B cell (primary cell): ENCODE results near the gene RAP1GDS1. TPM values are rescaled to one million over a fixed set of nuclear protein-coding genes. Genes with fewer than 3 reads are reported as not detected.

Experiments
- ATAC-seq: fragments of 200-7000 bp; cut with Tn5 transposase; one replicate; pipeline ENCODE4 v1.10.0; 2021; ENCODE audit warnings: low read depth, mild to moderate bottlenecking, moderate number of reproducible peaks, moderate library complexity
- CTCF ChIA-PET: fragments of 350-600 bp; sonication (Branson Sonifier 250); formaldehyde crosslinking; loops from one replicate; lab custom pipeline; 2021; ENCODE audit warnings: antibody characterized with exemption, inconsistent platforms; lab: Charles Lee
- POLR2A ChIA-PET: fragments of 350-600 bp; sonication (Branson Sonifier 250); formaldehyde crosslinking; loops from one replicate; lab custom pipeline; 2021; ENCODE audit warnings: antibody characterized with exemption; lab: Charles Lee
- DNase-seq: peaks from one replicate; pipeline ENCODE4 v3.0.0; 2013
- H2AFZ ChIP-seq: 2 replicates; pipeline ENCODE4 v1.6.1; 2012; ENCODE audit warnings: mild to moderate bottlenecking, low read depth, low read length; ENCODE audit not compliant: insufficient read depth, poor library complexity, severe bottlenecking
- H3K27ac ChIP-seq, 2 donors: 1 replicate in 1 of 2; 2 replicates in 1 of 2; pipeline ENCODE4 v1.5.1; 2012 to 2013; ENCODE audit warnings: low read length in 2 of 2, mild to moderate bottlenecking in 2 of 2, moderate library complexity in 1 of 2
- H3K27me3 ChIP-seq, 4 experiments: fragments of 200-600 bp in 1 of 4; sonication (generic) in 1 of 4; replicated peaks in 1 of 4; 1 replicate in 2 of 4; 2 replicates in 2 of 4; pipeline versions ENCODE4 v1.6.1 to v1.7.0; 2013 to 2016; ENCODE audit warnings: low read length in 3 of 4, mild to moderate bottlenecking in 2 of 4, mixed read lengths in 1 of 4, moderate library complexity in 1 of 4; ENCODE audit not compliant: insufficient read depth in 4 of 4, control insufficient read depth in 3 of 4; ENCODE audit errors: control extremely low read depth in 1 of 4
- H3K36me3 ChIP-seq, 2 experiments: replicated peaks in 1 of 2; 1 replicate in 1 of 2; 2 replicates in 1 of 2; pipeline versions ENCODE4 v1.6.1 to v1.7.1; 2013; ENCODE audit warnings: low read length in 1 of 2; ENCODE audit not compliant: insufficient read depth in 2 of 2, control insufficient read depth in 1 of 2; ENCODE audit errors: control extremely low read depth in 1 of 2, extremely low read depth in 1 of 2
- H3K4me1 ChIP-seq, 2 donors: fragments of 200-600 bp in 1 of 2; sonication (generic) in 1 of 2; 1 replicate in 1 of 2; 2 replicates in 1 of 2; pipeline versions ENCODE4 v1.5.1 to v1.6.1; 2013 to 2017; ENCODE audit warnings: low read length in 2 of 2; ENCODE audit not compliant: control insufficient read depth in 2 of 2, insufficient read depth in 2 of 2
- H3K4me2 ChIP-seq: replicated peaks from 2 replicates; pipeline ENCODE3; 2012; ENCODE audit warnings: mild to moderate bottlenecking, low read depth, low read length; ENCODE audit not compliant: poor library complexity, severe bottlenecking
- H3K4me3 ChIP-seq, 5 experiments: fragments of 200-600 bp in 1 of 5; sonication (generic) in 1 of 5; 1 replicate in 3 of 5; 2 replicates in 2 of 5; pipeline versions ENCODE4 v1.5.1 to v1.7.0; 2011 to 2016; ENCODE audit warnings: low read length in 4 of 5, mild to moderate bottlenecking in 4 of 5, low read depth in 2 of 5, control low read depth in 1 of 5, moderate library complexity in 1 of 5; ENCODE audit not compliant: insufficient read depth in 1 of 5; ENCODE audit errors: control extremely low read depth in 1 of 5, extremely low read depth in 1 of 5
- H3K79me2 ChIP-seq: fragments of 200-600 bp; sonication (generic); one replicate; pipeline ENCODE4 v1.6.0; 2016; ENCODE audit warnings: low read length; ENCODE audit not compliant: control insufficient read depth, insufficient read depth
- H3K9ac ChIP-seq: fragments of 200-600 bp; sonication (generic); 2 replicates; pipeline ENCODE4 v1.6.1; 2017; ENCODE audit warnings: mild to moderate bottlenecking, low read length, moderate library complexity
- H3K9me3 ChIP-seq, 3 donors: one replicate each; pipeline versions ENCODE4 v1.6.1 to v1.7.1; 2013; ENCODE audit warnings: low read length in 2 of 3; ENCODE audit not compliant: control insufficient read depth in 2 of 3, insufficient read depth in 1 of 3; ENCODE audit errors: control extremely low read depth in 1 of 3
- H4K20me1 ChIP-seq: 2 replicates; pipeline ENCODE4 v1.6.0; 2012; ENCODE audit warnings: mild to moderate bottlenecking, low read length; ENCODE audit not compliant: insufficient read depth, control insufficient read depth, poor library complexity, severe bottlenecking
- H3K27ac Mint-ChIP-seq: one replicate; pipeline ENCODE4 v1.8.0; 2021; ENCODE audit warnings: mixed read lengths
- H3K27me3 Mint-ChIP-seq: one replicate; pipeline ENCODE4 v1.8.0; 2021; ENCODE audit warnings: mixed read lengths
- H3K4me1 Mint-ChIP-seq: one replicate; pipeline ENCODE4 v1.8.0; 2021; ENCODE audit warnings: mixed read lengths
- H3K4me3 Mint-ChIP-seq: one replicate; pipeline ENCODE4 v1.8.0; 2021; ENCODE audit warnings: mixed read lengths
- H3K9me3 Mint-ChIP-seq: one replicate; pipeline ENCODE4 v1.8.0; 2022; ENCODE audit warnings: mixed read lengths; ENCODE audit not compliant: insufficient read depth
- CTCF ChIP-seq: fragments of 200-600 bp; IDR thresholded peaks from one replicate; pipeline ENCODE4 v1.8.0; 2022; ENCODE audit warnings: antibody characterized with exemption, mild to moderate bottlenecking
- EZH2 ChIP-seq: IDR thresholded peaks from 2 replicates; pipeline ENCODE4 v1.6.1; 2012; ENCODE audit warnings: borderline replicate concordance, low read depth, mild to moderate bottlenecking, moderate library complexity, low read length; ENCODE audit not compliant: insufficient read depth, poor library complexity, severe bottlenecking
- WGBS: methylation state at CpG from one replicate; pipeline ENCODE4 v1.1.5; 2013; ENCODE audit warnings: missing lambda C conversion rate; ENCODE audit not compliant: insufficient coverage; 5-methylcytosine and 5-hydroxymethylcytosine counted together
- intact Hi-C: fragments of 100-400 bp; cut with micrococcal nuclease; formaldehyde crosslinking; loops from one replicate; pipeline ENCODE4 v1.10.0; 2022
- polyA plus RNA-seq: library from polyadenylated mRNA; depleted of rRNA; stranded (reverse); fragments of >200 nt; gene quantifications from 2 replicates; pipeline ENCODE4 v1.2.3, GENCODE V29; 2012
- total RNA-seq, 2 donors: library from RNA; stranded (reverse); fragments of 120-200 nt in 1 of 2; gene quantifications; 1 replicate in 1 of 2; 2 replicates in 1 of 2; pipeline versions ENCODE4 v1.2.3 to v1.2.4, GENCODE V29; 2013 to 2022

Gene RAP1GDS1
- total and polyA plus RNA-seq, 2 donors (not counting 1 experiment from before 2014, with no cell fraction given) = 23.6 to 66.3 TPM

- ATAC-seq (no peak), DNase-seq (no peak)
- Histone ChIP-seq H3K4me2 (peak overlapping the region; percentile 21), H4K20me1 (no peaks in the 10 kb centered on the region), H3K9me3 (no peaks in the 10 kb centered on the region), H3K4me3 (no peak overlapping the region), H2AFZ (peak overlapping the region; percentile 23), H3K36me3 (no peaks in the 10 kb centered on the region), H3K9ac (no peak overlapping the region), H3K79me2 (no peaks in the 10 kb centered on the region), H3K4me1 (peaks cover 7 to 9% of the 10 kb centered on the region in 2 donors), H3K27ac (no peak overlapping the region), H3K27me3 (no peaks in the 10 kb centered on the region)
- Mint-ChIP-seq H3K9me3 (no peaks in the 10 kb centered on the region), H3K27me3 (no peaks in the 10 kb centered on the region), H3K4me3 (no peak overlapping the region), H3K27ac (no peak overlapping the region), H3K4me1 (peaks cover 13% of the 10 kb centered on the region)
- no CpG with 5 or more reads among the region's 3 CpGs for WGBS
- ChIA-PET CTCF (interaction anchor here (0.6 to 2.2 kb wide), 2 partner anchors 15 to 346 kb away, joined by 4 to 9 read pairs; no protein-coding TSS in a partner anchor), POLR2A (no interaction called here)
- TF ChIP-seq EZH2 (no peak), CTCF (no peak)
- intact Hi-C loops = no loop called here
Observed at GRCh38 chr4:98482503-98482846, 221.3 kb downstream of the RAP1GDS1 start.

GRCh38 chr4:98482847-98483806 is 221.9 kb downstream of the RAP1GDS1 start:
- WGBS = 72% methylated on average over 5 of the region's 10 CpGs
- intact Hi-C loops = no loop called here
- Histone ChIP-seq H3K9ac (no peak overlapping the region), H3K27me3 (no peaks in the 10 kb centered on the region), H3K27ac (no peak overlapping the region), H3K79me2 (no peaks in the 10 kb centered on the region), H4K20me1 (no peaks in the 10 kb centered on the region), H2AFZ (peak overlapping the region; percentile 23), H3K4me3 (no peak overlapping the region), H3K4me1 (peaks cover 7 to 9% of the 10 kb centered on the region in 2 donors), H3K36me3 (no peaks in the 10 kb centered on the region), H3K9me3 (no peaks in the 10 kb centered on the region), H3K4me2 (peak overlapping the region; percentile 21)
- ATAC-seq = no peak
- CTCF ChIA-PET = interaction anchor here (2.2 kb wide), 1 partner anchor 15 kb away, joined by 9 read pairs; no protein-coding TSS in a partner anchor
- TF ChIP-seq CTCF = no peak
- no peak for TF ChIP-seq EZH2
- no peak for DNase-seq
- Mint-ChIP-seq H3K4me1 (peaks cover 13% of the 10 kb centered on the region), H3K4me3 (no peak overlapping the region), H3K27ac (peak overlapping the region; percentile 29), H3K27me3 (no peaks in the 10 kb centered on the region), H3K9me3 (no peaks in the 10 kb centered on the region)
- POLR2A ChIA-PET = no interaction called here
